ENCODE measurements around the gene RPN1. TPM values are rescaled to one million over a fixed set of nuclear protein-coding genes. Genes with fewer than 3 reads are reported as not detected.
A peak's percentile ranks its signal among the peaks of the same experiment; 100 is the strongest.

The RPN1 gene
- polyA plus RNA-seq: 100 to 1,000 TPM in 2 of 4 donors, 10 to 100 TPM in 2; 43.2 to 270 (median 140) TPM
- long read RNA-seq, donor 1: 0 reads
- long read RNA-seq, donor 2, transcript RPN1-201 (10 exons, 2,314 nt): major isoform, 34 of 39 reads
- long read RNA-seq, donor 2, partial matches to known transcripts: 5 of 39 reads
- long read RNA-seq, donor 2, other reads (novel, unspliced or antisense): 0 of 39 reads
- long read RNA-seq, donor 3, transcript RPN1-201 (10 exons, 2,314 nt): major isoform, 18 of 105 reads
- long read RNA-seq, donor 3, partial matches to known transcripts: 83 of 105 reads
- long read RNA-seq, donor 3, other reads (novel, unspliced or antisense): 0 of 105 reads
- long read RNA-seq, donor 4, partial matches to known transcripts: 0 of 3 reads
- long read RNA-seq, donor 4, other reads (novel, unspliced or antisense): 0 of 3 reads
- long read RNA-seq, donor 5, transcript RPN1-201 (10 exons, 2,314 nt): major isoform, 5 of 14 reads
- long read RNA-seq, donor 5, partial matches to known transcripts: 6 of 14 reads
- long read RNA-seq, donor 5, other reads (novel, unspliced or antisense): 0 of 14 reads
- long read RNA-seq, donor 6, transcript RPN1-201 (10 exons, 2,314 nt): major isoform, 40 of 77 reads
- long read RNA-seq, donor 6, partial matches to known transcripts: 37 of 77 reads
- long read RNA-seq, donor 6, other reads (novel, unspliced or antisense): 0 of 77 reads
- long read RNA-seq, donor 7: 0 reads
- long read RNA-seq, donor 8, partial matches to known transcripts: 0 of 4 reads
- long read RNA-seq, donor 8, other reads (novel, unspliced or antisense): 0 of 4 reads
- long read RNA-seq, donor 9, transcript RPN1-201 (10 exons, 2,314 nt): major isoform, 11 of 16 reads
- long read RNA-seq, donor 9, partial matches to known transcripts: 5 of 16 reads
- long read RNA-seq, donor 9, other reads (novel, unspliced or antisense): 0 of 16 reads
- long read RNA-seq, donor 10, transcript RPN1-201 (10 exons, 2,314 nt): major isoform, 65 of 112 reads
- long read RNA-seq, donor 10, partial matches to known transcripts: 46 of 112 reads
- long read RNA-seq, donor 10, other reads (novel, unspliced or antisense): 0 of 112 reads

- Histone ChIP-seq H3K4me3 (ENCODE audit: low read depth in 1 of 3, low read length in 3 of 3) (peak within 1 kb of the TSS; percentile 89 to 99 (median 99)), H3K9me3 (ENCODE audit: control insufficient read depth in 2 of 2, insufficient read depth in 1 of 2, low read depth in 1 of 2, low read length in 1 of 2) (peaks cover 0 to 3% of the 10 kb centered on the region in 2 donors), H3K27me3 (ENCODE audit: control insufficient read depth in 3 of 3, insufficient read depth in 3 of 3, low read length in 3 of 3) (peaks cover 0 to 2% (median 0%) of the 10 kb centered on the region in 3 donors), H3K27ac (ENCODE audit: low read depth in 1 of 3, low read length in 2 of 3) (peak within 1 kb of the TSS; percentile 97 to 99 (median 99)), H3K36me3 (ENCODE audit: control insufficient read depth in 3 of 3, insufficient read depth in 2 of 3, low read depth in 1 of 3, low read length in 3 of 3) (peaks cover 0 to 6% (median 0%) of the 10 kb centered on the region in 3 donors), H3K4me1 (ENCODE audit: control insufficient read depth in 3 of 3, insufficient read depth in 2 of 3, low read depth in 1 of 3, low read length in 2 of 3) (peaks cover 0 to 3% (median 0%) of the 10 kb centered on the region in 3 donors)
- FAIRE-seq (no peak), DNase-seq (peak; percentile 96 to 98)
- WGBS, 3 donors: 0 to 1% (median 0%) methylated on average over 69 to 96 of the region's 96 CpGs
Measured at GRCh38 chr3:128650096-128651050, at the start of gene RPN1. Gene RPN1 (minus strand): TSS chr3:128650818. CDS start chr3:128650800, 18 bp downstream.

GRCh38 chr3:128698211-128699047, 47.8 kb upstream of the RPN1 start:
- 0 to 3% (median 2%) methylated on average over 44 to 53 of the region's 53 CpGs for WGBS, 3 donors
- FAIRE-seq: no peak

GRCh38 chr3:128697341-128697740, 46.7 kb upstream of the RPN1 start:
- WGBS, 3 donors: 94 to 96% (median 96%) methylated on average over 8 of the region's 8 CpGs

More at GRCh38 chr3:128698211-128699047, 47.8 kb upstream of the RPN1 start:
- peak overlapping the region in 2 of 3 donors; percentile 44 to 65 for H3K27ac ChIP-seq (ENCODE audit: low read depth in 1 of 3, low read length in 2 of 3)
- H3K4me1 ChIP-seq (ENCODE audit: control insufficient read depth in 3 of 3, insufficient read depth in 2 of 3, low read depth in 1 of 3, low read length in 2 of 3): no peaks in the 10 kb centered on the region
- peak overlapping the region; percentile 22 to 70 (median 61) for H3K4me3 ChIP-seq (ENCODE audit: low read depth in 1 of 3, low read length in 3 of 3)
- no peaks in the 10 kb centered on the region for H3K27me3 ChIP-seq (ENCODE audit: control insufficient read depth in 3 of 3, insufficient read depth in 3 of 3, low read length in 3 of 3)
- peak; percentile 33 to 63 for DNase-seq
- no peaks in the 10 kb centered on the region for H3K9me3 ChIP-seq (ENCODE audit: control insufficient read depth in 2 of 2, insufficient read depth in 1 of 2, low read depth in 1 of 2, low read length in 1 of 2)
- H3K36me3 ChIP-seq (ENCODE audit: control insufficient read depth in 3 of 3, insufficient read depth in 2 of 3, low read depth in 1 of 3, low read length in 3 of 3): no peaks in the 10 kb centered on the region

GRCh38 chr3:128693696-128694095, 43.1 kb upstream of the RPN1 start:
- Histone ChIP-seq H3K9me3 (ENCODE audit: control insufficient read depth in 2 of 2, insufficient read depth in 1 of 2, low read depth in 1 of 2, low read length in 1 of 2) (no peaks in the 10 kb centered on the region), H3K27ac (ENCODE audit: low read depth in 1 of 3, low read length in 2 of 3) (no peak overlapping the region), H3K4me1 (ENCODE audit: control insufficient read depth in 3 of 3, insufficient read depth in 2 of 3, low read depth in 1 of 3, low read length in 2 of 3) (no peaks in the 10 kb centered on the region), H3K4me3 (ENCODE audit: low read depth in 1 of 3, low read length in 3 of 3) (no peak overlapping the region), H3K36me3 (ENCODE audit: control insufficient read depth in 3 of 3, insufficient read depth in 2 of 3, low read depth in 1 of 3, low read length in 3 of 3) (no peaks in the 10 kb centered on the region), H3K27me3 (ENCODE audit: control insufficient read depth in 3 of 3, insufficient read depth in 3 of 3, low read length in 3 of 3) (no peaks in the 10 kb centered on the region)
- DNase-seq: no peak
- WGBS, 3 donors: 17 to 57% (median 42%) methylated on average over 2 of the region's 2 CpGs
- FAIRE-seq: no peak

More at GRCh38 chr3:128697341-128697740, 46.7 kb upstream of the RPN1 start:
- Histone ChIP-seq H3K9me3 (ENCODE audit: control insufficient read depth in 2 of 2, insufficient read depth in 1 of 2, low read depth in 1 of 2, low read length in 1 of 2) (no peaks in the 10 kb centered on the region), H3K27me3 (ENCODE audit: control insufficient read depth in 3 of 3, insufficient read depth in 3 of 3, low read length in 3 of 3) (no peaks in the 10 kb centered on the region), H3K4me3 (ENCODE audit: low read depth in 1 of 3, low read length in 3 of 3) (no peak overlapping the region), H3K36me3 (ENCODE audit: control insufficient read depth in 3 of 3, insufficient read depth in 2 of 3, low read depth in 1 of 3, low read length in 3 of 3) (no peaks in the 10 kb centered on the region), H3K27ac (ENCODE audit: low read depth in 1 of 3, low read length in 2 of 3) (no peak overlapping the region), H3K4me1 (ENCODE audit: control insufficient read depth in 3 of 3, insufficient read depth in 2 of 3, low read depth in 1 of 3, low read length in 2 of 3) (no peaks in the 10 kb centered on the region)
- DNase-seq (no peak), FAIRE-seq (no peak)

- no peak for DNase-seq
- H3K27ac ChIP-seq (ENCODE audit: low read depth in 1 of 3, low read length in 2 of 3): no peak overlapping the region
- H3K4me3 ChIP-seq (ENCODE audit: low read depth in 1 of 3, low read length in 3 of 3): no peak overlapping the region
- H3K36me3 ChIP-seq (ENCODE audit: control insufficient read depth in 3 of 3, insufficient read depth in 2 of 3, low read depth in 1 of 3, low read length in 3 of 3): no peaks in the 10 kb centered on the region
- H3K9me3 ChIP-seq (ENCODE audit: control insufficient read depth in 2 of 2, insufficient read depth in 1 of 2, low read depth in 1 of 2, low read length in 1 of 2): no peaks in the 10 kb centered on the region
- no peak for FAIRE-seq
- WGBS, 3 donors: 85 to 95% (median 87%) methylated on average over 5 of the region's 5 CpGs
- no peaks in the 10 kb centered on the region for H3K27me3 ChIP-seq (ENCODE audit: control insufficient read depth in 3 of 3, insufficient read depth in 3 of 3, low read length in 3 of 3)
- H3K4me1 ChIP-seq (ENCODE audit: control insufficient read depth in 3 of 3, insufficient read depth in 2 of 3, low read depth in 1 of 3, low read length in 2 of 3): no peaks in the 10 kb centered on the region
Measured at GRCh38 chr3:128689060-128689459, 38.4 kb upstream of the RPN1 start.

DNA sequence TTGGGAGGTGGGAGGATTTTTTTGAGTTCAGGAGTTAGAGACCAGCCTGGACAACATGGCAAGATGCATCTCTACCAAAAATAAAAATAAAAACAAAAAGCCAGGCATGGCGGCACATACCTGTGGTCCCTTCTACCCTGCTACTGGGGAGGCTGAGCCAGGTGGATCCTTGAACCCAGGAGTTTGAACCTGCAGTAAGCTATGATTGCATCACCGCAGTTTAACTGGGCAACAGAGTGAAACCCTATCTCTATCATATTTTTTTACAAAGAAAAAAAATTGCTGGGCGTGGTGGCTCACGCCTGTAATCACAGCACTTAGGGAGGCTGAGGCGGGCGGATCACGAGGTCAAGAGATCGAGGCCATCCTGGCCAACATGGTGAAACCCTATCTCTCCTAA, 35.8 kb upstream of the RPN1 start:
- Histone ChIP-seq H3K9me3 (ENCODE audit: control insufficient read depth in 2 of 2, insufficient read depth in 1 of 2, low read depth in 1 of 2, low read length in 1 of 2) (no peaks in the 10 kb centered on the region), H3K4me1 (ENCODE audit: control insufficient read depth in 3 of 3, insufficient read depth in 2 of 3, low read depth in 1 of 3, low read length in 2 of 3) (peaks cover 0 to 6% (median 0%) of the 10 kb centered on the region in 3 donors), H3K27me3 (ENCODE audit: control insufficient read depth in 3 of 3, insufficient read depth in 3 of 3, low read length in 3 of 3) (no peaks in the 10 kb centered on the region), H3K4me3 (ENCODE audit: low read depth in 1 of 3, low read length in 3 of 3) (no peak overlapping the region), H3K36me3 (ENCODE audit: control insufficient read depth in 3 of 3, insufficient read depth in 2 of 3, low read depth in 1 of 3, low read length in 3 of 3) (no peaks in the 10 kb centered on the region), H3K27ac (ENCODE audit: low read depth in 1 of 3, low read length in 2 of 3) (no peak overlapping the region)
- no peak for FAIRE-seq
- no peak for DNase-seq
- WGBS, 3 donors: 60 to 87% (median 75%) methylated on average over 8 of the region's 8 CpGs

All from small intestine (tissue), 16 donors.